ENCODE results near the gene LRP10.
A peak's percentile ranks its signal among the peaks of the same experiment; 100 is the strongest.
"Not testable (repeated sequence)": the region's sequence is repeated elsewhere in the genome, so short reads cannot be mapped to it uniquely, and the experiment has no call there.

The LRP10 gene

DNA sequence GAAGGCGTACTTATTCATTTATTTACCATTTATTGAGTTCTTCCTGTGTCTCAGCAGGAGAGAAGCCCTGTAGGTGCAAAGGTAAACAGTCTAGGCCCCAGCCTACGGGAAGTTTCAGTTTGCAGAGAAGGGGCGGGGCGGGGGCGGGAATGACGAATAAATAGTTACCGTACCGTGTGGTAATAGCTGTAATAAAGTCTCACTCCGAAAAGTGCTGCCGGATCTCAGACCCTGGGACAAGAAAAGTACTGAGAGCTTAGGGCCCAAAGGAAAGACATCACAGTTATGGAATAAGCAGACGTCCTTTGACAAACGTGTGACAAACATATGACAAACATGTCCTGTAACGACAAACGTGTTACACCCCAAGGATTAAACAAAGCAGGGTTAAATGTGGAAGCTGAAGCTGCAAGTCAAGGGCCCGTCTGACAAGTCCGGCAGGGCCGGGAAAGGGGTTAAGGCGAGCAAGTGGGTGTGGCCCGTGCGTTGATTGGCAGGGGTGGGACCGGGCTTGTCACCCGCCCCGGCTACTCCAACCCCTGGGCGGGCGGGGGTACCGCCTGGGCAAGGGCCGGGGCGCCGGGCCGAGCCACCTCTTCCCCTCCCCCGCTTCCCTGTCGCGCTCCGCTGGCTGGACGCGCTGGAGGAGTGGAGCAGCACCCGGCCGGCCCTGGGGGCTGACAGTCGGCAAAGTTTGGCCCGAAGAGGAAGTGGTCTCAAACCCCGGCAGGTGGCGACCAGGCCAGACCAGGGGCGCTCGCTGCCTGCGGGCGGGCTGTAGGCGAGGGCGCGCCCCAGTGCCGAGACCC is at the start of gene LRP10:
Gene LRP10 (plus strand): TSS at position 517 of the 809 bp plus-strand sequence. CDS start 564 bp downstream, outside the sequence.
- DNase-seq, result peak; percentile 92

GRCh38 chr14:22822016-22822570 is 49.4 kb upstream of the LRP10 start:
- DNase-seq, result no peak

GRCh38 chr14:22822571-22823098 is 48.9 kb upstream of the LRP10 start:
- DNase-seq, result peak; percentile 86

GRCh38 chr14:22824711-22825359 is 46.7 kb upstream of the LRP10 start:
- DNase-seq, result no peak

GRCh38 chr14:22829076-22829660 is 42.4 kb upstream of the LRP10 start:
- not testable (repeated sequence) for DNase-seq

GRCh38 chr14:22829661-22830442 is 41.7 kb upstream of the LRP10 start, which contains the start of gene MRPL52:
Gene MRPL52, plus strand, starts transcription at chr14:22829887. Its CDS starts 26 bp downstream, at chr14:22829913.
- DNase-seq, result peak; percentile 95

- DNase-seq, result no peak
Measured at GRCh38 chr14:22830443-22831010, 41.0 kb upstream of the LRP10 start.

DNA sequence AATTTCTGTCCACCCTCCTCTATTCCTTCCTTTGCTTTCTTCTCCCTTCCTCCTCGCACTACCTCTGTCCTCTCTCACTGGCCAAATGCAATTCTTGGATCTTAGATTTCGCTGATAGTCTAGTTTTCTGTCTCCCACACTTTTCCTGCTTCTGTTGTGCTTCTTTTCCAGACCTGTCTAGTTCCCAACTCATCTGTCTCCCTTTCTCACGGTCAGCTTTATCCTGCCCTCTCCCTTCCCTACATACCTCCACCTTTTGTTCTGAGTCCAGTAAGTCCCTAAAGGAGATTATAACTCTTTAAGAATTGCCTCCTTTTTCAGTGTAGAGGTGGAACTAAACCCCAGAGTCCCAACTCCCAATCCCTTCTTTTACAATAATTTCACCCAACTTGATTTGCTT is 36.0 kb upstream of the LRP10 start:
- no peak for DNase-seq

- DNase-seq, result peak; percentile 74
Measured at GRCh38 chr14:22836301-22837113, 35.0 kb upstream of the LRP10 start, which contains the start of gene MMP14. Gene MMP14, plus strand, starts transcription at chr14:22836585. Its CDS starts 233 bp downstream, at chr14:22836818.

DNA sequence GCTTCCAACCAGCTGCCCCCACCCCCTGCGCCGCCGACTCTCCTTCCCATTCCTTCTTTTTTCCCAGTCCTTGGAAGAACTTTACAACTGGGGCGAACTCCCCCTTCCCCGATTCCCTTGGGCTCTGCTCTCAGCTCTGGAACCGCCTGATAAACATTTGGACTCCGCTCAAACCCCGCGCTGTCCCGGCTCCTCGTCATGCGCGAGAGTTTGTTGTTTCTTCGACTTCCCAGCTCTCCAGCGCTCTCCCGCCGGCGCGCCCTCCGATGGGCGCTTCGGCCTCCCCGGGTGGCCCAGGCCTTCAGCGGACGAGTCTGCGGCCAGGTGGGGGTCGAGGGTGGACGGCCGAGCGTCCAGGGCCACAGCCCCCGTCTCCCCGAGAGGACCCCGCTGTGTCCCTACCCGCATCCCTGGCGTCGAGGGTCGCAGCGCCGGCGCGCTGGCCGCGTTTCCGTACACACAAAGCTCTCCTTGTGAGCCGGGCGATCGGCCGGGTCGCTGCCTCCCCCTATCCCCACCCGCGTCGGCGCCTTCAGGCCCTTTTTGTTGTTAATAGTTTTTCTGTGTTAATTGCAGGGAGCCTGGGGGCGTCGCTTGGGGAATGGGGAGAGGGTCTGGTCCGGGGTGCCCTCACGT is 34.3 kb upstream of the LRP10 start:
- DNase-seq, result peak; percentile 63

GRCh38 chr14:22837750-22838538 is 33.6 kb upstream of the LRP10 start:
- no peak for DNase-seq

DNA sequence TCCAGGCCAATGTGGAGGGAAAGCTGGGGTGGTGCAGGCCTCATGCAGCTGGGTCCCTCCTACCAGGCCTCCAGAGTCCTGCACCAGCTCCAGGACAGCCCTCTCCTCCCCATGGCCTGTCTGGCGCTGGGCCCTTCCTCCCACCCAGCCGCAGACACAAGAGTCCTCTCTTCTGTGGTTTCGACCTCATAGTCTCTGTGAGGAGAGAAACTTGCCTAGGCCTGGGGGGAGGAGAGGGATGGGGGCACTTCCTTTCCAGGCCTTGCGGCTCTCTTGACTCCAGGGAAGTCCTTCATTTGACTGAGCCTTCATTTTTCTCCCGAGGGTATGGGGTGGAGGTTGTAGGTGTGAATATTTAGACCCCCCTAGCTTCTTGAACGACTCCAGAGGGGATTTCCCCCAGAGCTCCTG is 32.9 kb upstream of the LRP10 start:
- no peak for DNase-seq

DNA sequence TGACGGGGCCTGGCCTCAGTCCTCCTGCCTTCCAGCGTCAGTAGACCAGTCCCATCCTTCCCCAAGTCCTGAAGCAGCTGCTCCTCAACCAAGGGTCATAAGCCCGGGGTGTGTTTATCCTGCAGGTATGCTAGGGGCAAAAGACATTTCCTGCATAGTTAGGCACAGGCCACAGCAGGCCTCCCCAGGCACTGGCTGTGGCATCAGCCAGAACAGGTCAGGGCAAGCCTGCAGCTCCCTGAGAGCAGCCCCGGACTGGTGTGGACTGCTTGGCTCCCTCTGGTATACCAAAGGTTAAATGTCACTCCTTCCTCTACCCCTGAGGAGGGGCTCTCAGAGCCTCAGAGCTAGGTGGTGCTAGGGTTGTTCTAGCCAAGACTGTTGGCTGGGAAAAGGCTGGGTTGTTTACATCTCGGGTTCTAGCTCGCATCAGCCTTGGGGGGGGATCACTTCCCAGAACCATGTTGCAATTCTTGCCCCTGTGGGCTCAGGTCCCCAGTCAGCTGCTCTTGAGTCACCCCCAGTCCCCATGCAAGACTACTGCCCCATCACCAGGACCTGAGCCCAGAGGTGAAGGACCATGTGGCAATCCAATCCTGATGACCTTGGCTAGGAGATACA is 32.3 kb upstream of the LRP10 start:
- peak; percentile 32 for DNase-seq

GRCh38 chr14:22841311-22841710 is 30.2 kb upstream of the LRP10 start:
- no peak for DNase-seq

DNA sequence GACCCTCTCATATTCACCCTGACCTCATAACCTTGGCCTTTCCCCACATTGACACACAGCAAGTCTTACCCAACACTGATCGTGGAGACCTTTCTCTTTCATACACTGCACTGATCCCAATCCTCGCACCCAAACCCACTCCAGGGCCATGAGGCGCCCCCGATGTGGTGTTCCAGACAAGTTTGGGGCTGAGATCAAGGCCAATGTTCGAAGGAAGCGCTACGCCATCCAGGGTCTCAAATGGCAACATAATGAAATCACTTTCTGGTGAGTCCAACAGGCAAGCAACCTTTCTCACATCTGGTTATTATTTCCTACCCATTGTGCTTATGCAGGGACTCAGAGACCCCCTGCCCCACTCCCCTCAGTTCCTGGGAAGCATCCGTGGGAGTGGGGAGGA is 29.8 kb upstream of the LRP10 start:
- no peak for DNase-seq

DNA sequence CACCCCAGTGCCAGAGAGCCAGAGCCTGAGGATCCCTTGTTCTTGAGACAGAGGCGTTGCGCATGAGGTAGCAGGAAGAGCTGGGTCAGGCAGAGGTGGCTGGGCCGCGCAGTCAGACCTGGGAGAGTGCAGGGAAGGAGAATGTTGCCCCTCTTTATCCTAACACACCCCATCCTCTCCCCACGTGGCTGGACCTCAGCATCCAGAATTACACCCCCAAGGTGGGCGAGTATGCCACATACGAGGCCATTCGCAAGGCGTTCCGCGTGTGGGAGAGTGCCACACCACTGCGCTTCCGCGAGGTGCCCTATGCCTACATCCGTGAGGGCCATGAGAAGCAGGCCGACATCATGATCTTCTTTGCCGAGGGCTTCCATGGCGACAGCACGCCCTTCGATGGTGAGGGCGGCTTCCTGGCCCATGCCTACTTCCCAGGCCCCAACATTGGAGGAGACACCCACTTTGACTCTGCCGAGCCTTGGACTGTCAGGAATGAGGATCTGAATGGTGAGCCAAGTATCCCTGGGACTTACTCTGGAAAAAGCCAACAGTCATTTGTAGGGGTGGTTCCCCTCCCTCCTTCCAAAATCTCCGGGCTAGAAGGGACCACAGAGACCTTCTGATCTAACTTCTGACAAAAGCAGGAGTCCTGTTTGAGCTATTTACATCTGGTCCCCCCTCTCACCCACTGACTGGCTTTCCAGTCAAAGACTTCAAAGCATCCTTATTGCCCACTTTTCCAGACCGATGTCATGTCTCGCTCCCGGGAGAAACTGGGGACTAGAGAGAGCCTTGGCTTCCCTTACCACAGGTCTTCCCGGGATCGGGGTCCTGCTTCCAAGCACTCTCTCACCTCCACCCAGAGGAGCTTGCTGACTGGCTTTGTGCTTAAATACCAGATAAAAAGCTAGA is 29.1 kb upstream of the LRP10 start:
- DNase-seq, result no peak

DNA sequence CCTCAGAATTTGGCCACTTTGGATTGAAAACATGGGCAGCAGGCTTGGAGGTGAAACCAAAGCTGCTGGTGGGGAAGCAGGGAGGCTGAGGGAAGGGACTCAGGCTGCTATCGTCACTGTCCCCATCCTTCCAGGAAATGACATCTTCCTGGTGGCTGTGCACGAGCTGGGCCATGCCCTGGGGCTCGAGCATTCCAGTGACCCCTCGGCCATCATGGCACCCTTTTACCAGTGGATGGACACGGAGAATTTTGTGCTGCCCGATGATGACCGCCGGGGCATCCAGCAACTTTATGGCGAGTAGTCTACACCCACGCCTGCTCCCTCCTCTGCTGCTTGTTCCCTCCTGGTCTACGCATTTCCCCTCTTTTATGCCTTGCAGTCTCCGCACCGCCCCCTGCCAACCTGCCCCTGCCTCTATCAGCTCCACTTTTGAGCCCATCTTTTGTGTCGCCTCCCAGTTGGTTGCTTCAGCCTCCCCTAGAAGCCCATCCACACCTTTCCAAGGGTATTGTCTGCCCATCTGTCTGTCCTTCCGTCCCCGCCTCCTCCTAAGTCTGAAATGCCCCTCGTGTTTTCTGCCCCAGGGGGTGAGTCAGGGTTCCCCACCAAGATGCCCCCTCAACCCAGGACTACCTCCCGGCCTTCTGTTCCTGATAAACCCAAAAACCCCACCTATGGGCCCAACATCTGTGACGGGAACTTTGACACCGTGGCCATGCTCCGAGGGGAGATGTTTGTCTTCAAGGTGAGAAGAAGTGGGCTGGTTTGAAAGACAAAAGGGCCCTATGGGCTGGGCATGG is 28.2 kb upstream of the LRP10 start:
- DNase-seq, result no peak

Measured in suppressor macrophage treated with lipopolysaccharide for 4 hours (primary cell).